ENCODE measurements around the gene LRIG3.

LRIG3 gene

GRCh38 chr12:58886474-58886873 is 33.8 kb downstream of the LRIG3 start:
- H3K18ac ChIP-seq (ENCODE audit: low read length): no peak overlapping the region
- H3K79me1 ChIP-seq (ENCODE audit: low read depth, low read length): peaks cover 2% of the 10 kb centered on the region
- H3K4me2 ChIP-seq (ENCODE audit: insufficient read depth, low read length, poor library complexity, severe bottlenecking): no peak overlapping the region
- no peak for DNase-seq (ENCODE audit: low spot score)
- H4K8ac ChIP-seq (ENCODE audit: low read depth, low read length): no peak overlapping the region
- H3K9ac ChIP-seq (ENCODE audit: low read depth, low read length, poor library complexity): no peak overlapping the region
- no peak overlapping the region for H3K23ac ChIP-seq (ENCODE audit: low read depth, low read length, poor library complexity)
- H3K4me3 ChIP-seq (ENCODE audit: low read length in 2 of 2): no peak overlapping the region
- peaks cover 12 to 71% of the 10 kb centered on the region in 2 donors for H3K36me3 ChIP-seq (replicated peaks in 1 of 2; ENCODE audit: control insufficient read depth in 2 of 2, insufficient read depth in 2 of 2, low read length in 2 of 2)
- H3K27ac ChIP-seq (replicated peaks; ENCODE audit: low read length): no peak overlapping the region
- H2BK120ac ChIP-seq (ENCODE audit: low read depth, low read length): no peak overlapping the region
- H2AFZ ChIP-seq (ENCODE audit: low read length): no peak overlapping the region
- H3K27me3 ChIP-seq (ENCODE audit: control insufficient read depth in 3 of 3, insufficient read depth in 3 of 3, low read depth in 1 of 3, low read length in 3 of 3): no peaks in the 10 kb centered on the region
- no peak overlapping the region for H4K91ac ChIP-seq (ENCODE audit: low read depth, low read length, poor library complexity)
- no peak overlapping the region for H3K14ac ChIP-seq (ENCODE audit: low read length)
- no CpG with 5 or more reads among the region's 3 CpGs for whole genome bisulfite sequencing, 2 donors (ENCODE audit: extremely low coverage in 2 of 2, insufficient read length in 2 of 2, insufficient replicate concordance in 1 of 2)
- H2BK15ac ChIP-seq (ENCODE audit: low read length): no peak overlapping the region
- H2AK5ac ChIP-seq (ENCODE audit: low read depth, low read length): no peak overlapping the region
- H2BK5ac ChIP-seq (ENCODE audit: low read length): no peak overlapping the region
- no peak overlapping the region for H3K4ac ChIP-seq (ENCODE audit: low read length)
- no peak overlapping the region for H2BK12ac ChIP-seq (ENCODE audit: low read length)
- peaks cover 0 to 3% of the 10 kb centered on the region in 2 donors for H3K4me1 ChIP-seq (ENCODE audit: control insufficient read depth in 2 of 2, insufficient read depth in 1 of 2, low read depth in 1 of 2, low read length in 2 of 2)
- H3K9me3 ChIP-seq (replicated peaks in 1 of 2; ENCODE audit: control insufficient read depth in 2 of 2, insufficient read depth in 1 of 2, low read depth in 1 of 2, low read length in 2 of 2): no peaks in the 10 kb centered on the region

GRCh38 chr12:58884916-58885315 is 35.4 kb downstream of the LRIG3 start:
- Histone ChIP-seq H2BK120ac (ENCODE audit: low read depth, low read length) (no peak overlapping the region), H2BK5ac (ENCODE audit: low read length) (no peak overlapping the region), H2BK12ac (ENCODE audit: low read length) (no peak overlapping the region), H3K23ac (ENCODE audit: low read depth, low read length, poor library complexity) (no peak overlapping the region), H2AK5ac (ENCODE audit: low read depth, low read length) (no peak overlapping the region), H2AFZ (ENCODE audit: low read length) (no peak overlapping the region), H3K9me3 (replicated peaks in 1 of 2; ENCODE audit: control insufficient read depth in 2 of 2, insufficient read depth in 1 of 2, low read depth in 1 of 2, low read length in 2 of 2) (no peaks in the 10 kb centered on the region), H3K14ac (ENCODE audit: low read length) (no peak overlapping the region), H3K27me3 (ENCODE audit: control insufficient read depth in 3 of 3, insufficient read depth in 3 of 3, low read depth in 1 of 3, low read length in 3 of 3) (no peaks in the 10 kb centered on the region), H3K4me2 (ENCODE audit: insufficient read depth, low read length, poor library complexity, severe bottlenecking) (no peak overlapping the region), H3K79me1 (ENCODE audit: low read depth, low read length) (no peaks in the 10 kb centered on the region), H3K36me3 (replicated peaks in 1 of 2; ENCODE audit: control insufficient read depth in 2 of 2, insufficient read depth in 2 of 2, low read length in 2 of 2) (peaks cover 16 to 80% of the 10 kb centered on the region in 2 donors), H3K18ac (ENCODE audit: low read length) (no peak overlapping the region), H3K4me1 (ENCODE audit: control insufficient read depth in 2 of 2, insufficient read depth in 1 of 2, low read depth in 1 of 2, low read length in 2 of 2) (peaks cover 0 to 3% of the 10 kb centered on the region in 2 donors), H4K8ac (ENCODE audit: low read depth, low read length) (no peak overlapping the region), H2BK15ac (ENCODE audit: low read length) (no peak overlapping the region), H3K4me3 (ENCODE audit: low read length in 2 of 2) (no peak overlapping the region), H3K9ac (ENCODE audit: low read depth, low read length, poor library complexity) (no peak overlapping the region), H4K91ac (ENCODE audit: low read depth, low read length, poor library complexity) (no peak overlapping the region), H3K4ac (ENCODE audit: low read length) (no peak overlapping the region), H3K27ac (replicated peaks; ENCODE audit: low read length) (no peak overlapping the region)
- DNase-seq (ENCODE audit: low spot score): no peak
- no CpG with 5 or more reads among the region's 4 CpGs for WGBS, 2 donors (ENCODE audit: extremely low coverage in 2 of 2, insufficient read length in 2 of 2, insufficient replicate concordance in 1 of 2)

GRCh38 chr12:58883576-58884334 is 36.5 kb downstream of the LRIG3 start:
- WGBS, 2 donors (ENCODE audit: extremely low coverage in 2 of 2, insufficient read length in 2 of 2, insufficient replicate concordance in 1 of 2): no CpG with 5 or more reads among the region's 3 CpGs
- no peak overlapping the region for H3K18ac ChIP-seq (ENCODE audit: low read length)
- no peak overlapping the region for H3K23ac ChIP-seq (ENCODE audit: low read depth, low read length, poor library complexity)
- H3K9me3 ChIP-seq (replicated peaks in 1 of 2; ENCODE audit: control insufficient read depth in 2 of 2, insufficient read depth in 1 of 2, low read depth in 1 of 2, low read length in 2 of 2): no peaks in the 10 kb centered on the region
- H2AK5ac ChIP-seq (ENCODE audit: low read depth, low read length): no peak overlapping the region
- peaks cover 0 to 3% of the 10 kb centered on the region in 2 donors for H3K4me1 ChIP-seq (ENCODE audit: control insufficient read depth in 2 of 2, insufficient read depth in 1 of 2, low read depth in 1 of 2, low read length in 2 of 2)
- no peak overlapping the region for H4K8ac ChIP-seq (ENCODE audit: low read depth, low read length)
- no peak overlapping the region for H2BK12ac ChIP-seq (ENCODE audit: low read length)
- no peak overlapping the region for H2AFZ ChIP-seq (ENCODE audit: low read length)
- no peak overlapping the region for H2BK5ac ChIP-seq (ENCODE audit: low read length)
- H3K4ac ChIP-seq (ENCODE audit: low read length): no peak overlapping the region
- no peaks in the 10 kb centered on the region for H3K27me3 ChIP-seq (ENCODE audit: control insufficient read depth in 3 of 3, insufficient read depth in 3 of 3, low read depth in 1 of 3, low read length in 3 of 3)
- H3K27ac ChIP-seq (replicated peaks; ENCODE audit: low read length): no peak overlapping the region
- H2BK15ac ChIP-seq (ENCODE audit: low read length): no peak overlapping the region
- no peaks in the 10 kb centered on the region for H3K79me1 ChIP-seq (ENCODE audit: low read depth, low read length)
- no peak overlapping the region for H3K4me2 ChIP-seq (ENCODE audit: insufficient read depth, low read length, poor library complexity, severe bottlenecking)
- H3K14ac ChIP-seq (ENCODE audit: low read length): no peak overlapping the region
- no peak overlapping the region for H3K9ac ChIP-seq (ENCODE audit: low read depth, low read length, poor library complexity)
- no peak overlapping the region for H3K4me3 ChIP-seq (ENCODE audit: low read length in 2 of 2)
- no peak overlapping the region for H2BK120ac ChIP-seq (ENCODE audit: low read depth, low read length)
- H4K91ac ChIP-seq (ENCODE audit: low read depth, low read length, poor library complexity): no peak overlapping the region
- H3K36me3 ChIP-seq (replicated peaks in 1 of 2; ENCODE audit: control insufficient read depth in 2 of 2, insufficient read depth in 2 of 2, low read length in 2 of 2): peaks cover 17 to 80% of the 10 kb centered on the region in 2 donors
- no peak for DNase-seq (ENCODE audit: low spot score)

- no peak overlapping the region for H3K23ac ChIP-seq (ENCODE audit: low read depth, low read length, poor library complexity)
- no peaks in the 10 kb centered on the region for H3K9me3 ChIP-seq (replicated peaks in 1 of 2; ENCODE audit: control insufficient read depth in 2 of 2, insufficient read depth in 1 of 2, low read depth in 1 of 2, low read length in 2 of 2)
- no peak overlapping the region for H3K27ac ChIP-seq (replicated peaks; ENCODE audit: low read length)
- H3K79me1 ChIP-seq (ENCODE audit: low read depth, low read length): no peaks in the 10 kb centered on the region
- H4K8ac ChIP-seq (ENCODE audit: low read depth, low read length): no peak overlapping the region
- H2BK120ac ChIP-seq (ENCODE audit: low read depth, low read length): no peak overlapping the region
- H2BK15ac ChIP-seq (ENCODE audit: low read length): no peak overlapping the region
- H2AK5ac ChIP-seq (ENCODE audit: low read depth, low read length): no peak overlapping the region
- no peak overlapping the region for H3K4me3 ChIP-seq (ENCODE audit: low read length in 2 of 2)
- H3K4ac ChIP-seq (ENCODE audit: low read length): no peak overlapping the region
- H4K91ac ChIP-seq (ENCODE audit: low read depth, low read length, poor library complexity): no peak overlapping the region
- no peaks in the 10 kb centered on the region for H3K27me3 ChIP-seq (ENCODE audit: control insufficient read depth in 3 of 3, insufficient read depth in 3 of 3, low read depth in 1 of 3, low read length in 3 of 3)
- WGBS, 2 donors (ENCODE audit: extremely low coverage in 2 of 2, insufficient read length in 2 of 2, insufficient replicate concordance in 1 of 2): no CpG with 5 or more reads among the region's 2 CpGs
- H3K14ac ChIP-seq (ENCODE audit: low read length): no peak overlapping the region
- no peak overlapping the region for H3K18ac ChIP-seq (ENCODE audit: low read length)
- H2BK5ac ChIP-seq (ENCODE audit: low read length): no peak overlapping the region
- no peak for DNase-seq (ENCODE audit: low spot score)
- peaks cover 0 to 3% of the 10 kb centered on the region in 2 donors for H3K4me1 ChIP-seq (ENCODE audit: control insufficient read depth in 2 of 2, insufficient read depth in 1 of 2, low read depth in 1 of 2, low read length in 2 of 2)
- no peak overlapping the region for H2AFZ ChIP-seq (ENCODE audit: low read length)
- H3K4me2 ChIP-seq (ENCODE audit: insufficient read depth, low read length, poor library complexity, severe bottlenecking): no peak overlapping the region
- H3K9ac ChIP-seq (ENCODE audit: low read depth, low read length, poor library complexity): no peak overlapping the region
- H3K36me3 ChIP-seq (replicated peaks in 1 of 2; ENCODE audit: control insufficient read depth in 2 of 2, insufficient read depth in 2 of 2, low read length in 2 of 2): peaks cover 16 to 80% of the 10 kb centered on the region in 2 donors
- H2BK12ac ChIP-seq (ENCODE audit: low read length): no peak overlapping the region
Measured at GRCh38 chr12:58882826-58883225, 37.5 kb downstream of the LRIG3 start.
